GM18951 (cell line): ENCODE data around the gene ZNF3.
A peak's percentile ranks its signal among the peaks of the same experiment; 100 is the strongest.

Experiments
- POLR2A ChIP-seq: IDR thresholded peaks from 4 replicates; pipeline ENCODE4 v1.6.1; 2011; ENCODE audit warnings: mild to moderate bottlenecking; ENCODE audit not compliant: insufficient read length, insufficient read depth; ENCODE audit errors: extremely low read depth
- in situ Hi-C: fragments of 300-500 bp; cut with MboI; formaldehyde crosslinking; loops from one replicate; pipeline ENCODE4 v1.12.0; 2022; ENCODE audit warnings: low sequenced_read_pairs, mixed read lengths, inconsistent platforms; ENCODE audit not compliant: unreplicated experiment

The ZNF3 gene

GRCh38 chr7:100088621-100089457, 7.3 kb upstream of the ZNF3 start, which contains the start of gene COPS6:
Gene COPS6 (plus strand): TSS chr7:100088969. CDS start chr7:100088991, 22 bp downstream.
- peak; percentile 97 for TF ChIP-seq POLR2A
- in situ Hi-C loops: no loop called here

GRCh38 chr7:100088095-100088620, 6.6 kb upstream of the ZNF3 start:
- in situ Hi-C loops: no loop called here
- no peak for TF ChIP-seq POLR2A

- in situ Hi-C loops: no loop called here
- no peak for TF ChIP-seq POLR2A
These were observed 5.7 kb upstream of the ZNF3 start for GRCh38 chr7:100087055-100087750.

GRCh38 chr7:100085515-100085914, 4.0 kb upstream of the ZNF3 start:
- no peak for TF ChIP-seq POLR2A
- in situ Hi-C loops: no loop called here

GRCh38 chr7:100082978-100083377, 1.5 kb upstream of the ZNF3 start:
- TF ChIP-seq POLR2A: no peak
- in situ Hi-C loops: no loop called here

- in situ Hi-C loops: no loop called here
- TF ChIP-seq POLR2A: no peak
These were observed 502 bp downstream of the ZNF3 start for GRCh38 chr7:100080907-100081534.

- no peak for TF ChIP-seq POLR2A
- in situ Hi-C loops: no loop called here
These were observed 2.4 kb downstream of the ZNF3 start for GRCh38 chr7:100079024-100079560.

GRCh38 chr7:100077205-100077604, 4.3 kb downstream of the ZNF3 start:
- no peak for TF ChIP-seq POLR2A

GRCh38 chr7:100075418-100075817, 6.1 kb downstream of the ZNF3 start:
- in situ Hi-C loops: no loop called here
- no peak for TF ChIP-seq POLR2A

More at GRCh38 chr7:100077205-100077604, 4.3 kb downstream of the ZNF3 start:
- in situ Hi-C loops: no loop called here

- in situ Hi-C loops: no loop called here
- no peak for TF ChIP-seq POLR2A
These were observed 6.7 kb downstream of the ZNF3 start for GRCh38 chr7:100074841-100075240.

GRCh38 chr7:100072462-100072861, 9.1 kb downstream of the ZNF3 start:
- in situ Hi-C loops: no loop called here
- no peak for TF ChIP-seq POLR2A

- in situ Hi-C loops: no loop called here
- no peak for TF ChIP-seq POLR2A
These were observed 10.4 kb downstream of the ZNF3 start for GRCh38 chr7:100071018-100071723.
